GM23338 (cell line): ENCODE measurements around the gene RAB22A.

Source experiments
- CREB1 ChIP-seq: fragments of 250-450 bp; sonication (Bioruptor Pico); IDR thresholded peaks from 2 replicates; pipeline ENCODE4 v1.5.0; 2020; ENCODE audit warnings: low read depth, mild to moderate bottlenecking, moderate library complexity
- CTCF ChIP-seq, 2 experiments: fragments of 200-600 bp in 1 of 2; sonication (generic) in 1 of 2; conservative IDR thresholded peaks; 2 replicates each; pipeline versions ENCODE4 v1.5.1 to v1.6.1; 2016 to 2017; ENCODE audit warnings: antibody characterized with exemption in 2 of 2, low read depth in 2 of 2, mild to moderate bottlenecking in 2 of 2, moderate library complexity in 1 of 2
- EZH2 ChIP-seq: fragments of 200-600 bp; sonication (generic); IDR thresholded peaks from one replicate; pipeline ENCODE4 v1.8.0; 2017; ENCODE audit warnings: antibody characterized with exemption, mild to moderate bottlenecking, low read depth; ENCODE audit not compliant: unreplicated experiment
- EZH2phosphoT487 ChIP-seq: fragments of 200-600 bp; sonication (generic); IDR thresholded peaks from one replicate; pipeline ENCODE4 v1.8.1; 2018; ENCODE audit warnings: antibody characterized with exemption; ENCODE audit not compliant: unreplicated experiment
- JUNB ChIP-seq: IDR thresholded peaks from one replicate; pipeline ENCODE4 v1.6.1; 2016; ENCODE audit warnings: antibody characterized with exemption; ENCODE audit not compliant: unreplicated experiment
- NANOG ChIP-seq: IDR thresholded peaks from 2 replicates; pipeline ENCODE4 v1.6.1; 2016; ENCODE audit warnings: antibody characterized with exemption, borderline replicate concordance
- POLR2AphosphoS5 ChIP-seq: IDR thresholded peaks from 2 replicates; pipeline ENCODE4 v1.6.1; 2016; ENCODE audit warnings: antibody characterized with exemption, low read depth
- REST ChIP-seq: IDR thresholded peaks from one replicate; pipeline ENCODE4 v1.6.1; 2018; ENCODE audit warnings: antibody characterized with exemption; ENCODE audit not compliant: unreplicated experiment
- STAT1 ChIP-seq: IDR thresholded peaks from one replicate; pipeline ENCODE4 v1.6.1; 2016; ENCODE audit warnings: antibody characterized with exemption; ENCODE audit not compliant: unreplicated experiment
- ZNF114 ChIP-seq: fragments of 250-450 bp; sonication (Bioruptor Pico); IDR thresholded peaks from 2 replicates; pipeline ENCODE4 v1.5.0; 2020; ENCODE audit warnings: mild to moderate bottlenecking, moderate library complexity
- ZNF331 ChIP-seq: fragments of 250-450 bp; sonication (Bioruptor Pico); IDR thresholded peaks from 2 replicates; pipeline ENCODE4 v1.5.0; 2020; ENCODE audit warnings: low read depth, mild to moderate bottlenecking, moderate library complexity
- TF ChIP-seq, protein P1 (sequence below): IDR thresholded peaks from 2 replicates; pipeline ENCODE4 v1.6.1; 2016; ENCODE audit warnings: antibody characterized with exemption
- TF ChIP-seq, protein P2 (sequence below): fragments of 250-450 bp; sonication (Bioruptor Pico); IDR thresholded peaks from 2 replicates; pipeline ENCODE4 v1.5.0; 2020; ENCODE audit warnings: mild to moderate bottlenecking, moderate library complexity

DNA sequence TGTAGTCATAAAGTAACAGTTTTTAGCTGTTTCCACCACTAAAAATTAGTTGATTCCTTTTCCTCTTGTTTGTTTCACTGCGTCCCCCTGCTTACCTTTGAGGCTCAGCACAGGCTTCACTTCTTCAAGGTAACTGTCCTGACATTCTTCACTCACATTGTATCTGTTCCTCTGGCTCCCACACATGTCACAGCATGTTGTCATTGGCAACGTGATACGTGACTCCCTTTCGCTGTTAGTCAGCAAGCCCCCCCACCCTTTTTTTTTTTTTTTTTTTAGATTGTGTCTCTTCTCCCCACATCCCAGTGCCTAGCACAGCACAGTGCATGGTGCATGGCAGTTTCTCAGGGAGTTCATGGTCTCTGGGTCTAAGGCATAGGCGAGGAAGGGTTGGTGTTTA is 92.8 kb downstream of the RAB22A start:
- no peak for TF ChIP-seq CTCF (conservative IDR thresholded peaks at IDR 0.05; ENCODE audit: low read depth in 2 of 2)
- no peak for TF ChIP-seq CREB1
- no peak for TF ChIP-seq POLR2AphosphoS5
- no peak for TF ChIP-seq JUNB
- TF ChIP-seq EZH2phosphoT487: no peak
- no peak for TF ChIP-seq EZH2
- TF ChIP-seq STAT1: no peak
- no peak for TF ChIP-seq REST
- TF ChIP-seq, protein P1, sequence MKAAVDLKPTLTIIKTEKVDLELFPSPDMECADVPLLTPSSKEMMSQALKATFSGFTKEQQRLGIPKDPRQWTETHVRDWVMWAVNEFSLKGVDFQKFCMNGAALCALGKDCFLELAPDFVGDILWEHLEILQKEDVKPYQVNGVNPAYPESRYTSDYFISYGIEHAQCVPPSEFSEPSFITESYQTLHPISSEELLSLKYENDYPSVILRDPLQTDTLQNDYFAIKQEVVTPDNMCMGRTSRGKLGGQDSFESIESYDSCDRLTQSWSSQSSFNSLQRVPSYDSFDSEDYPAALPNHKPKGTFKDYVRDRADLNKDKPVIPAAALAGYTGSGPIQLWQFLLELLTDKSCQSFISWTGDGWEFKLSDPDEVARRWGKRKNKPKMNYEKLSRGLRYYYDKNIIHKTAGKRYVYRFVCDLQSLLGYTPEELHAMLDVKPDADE: no peak
- TF ChIP-seq ZNF331: no peak
- no peak for TF ChIP-seq NANOG
- no peak for TF ChIP-seq ZNF114 (CRISPR knock-in tag)
- TF ChIP-seq, protein P2, sequence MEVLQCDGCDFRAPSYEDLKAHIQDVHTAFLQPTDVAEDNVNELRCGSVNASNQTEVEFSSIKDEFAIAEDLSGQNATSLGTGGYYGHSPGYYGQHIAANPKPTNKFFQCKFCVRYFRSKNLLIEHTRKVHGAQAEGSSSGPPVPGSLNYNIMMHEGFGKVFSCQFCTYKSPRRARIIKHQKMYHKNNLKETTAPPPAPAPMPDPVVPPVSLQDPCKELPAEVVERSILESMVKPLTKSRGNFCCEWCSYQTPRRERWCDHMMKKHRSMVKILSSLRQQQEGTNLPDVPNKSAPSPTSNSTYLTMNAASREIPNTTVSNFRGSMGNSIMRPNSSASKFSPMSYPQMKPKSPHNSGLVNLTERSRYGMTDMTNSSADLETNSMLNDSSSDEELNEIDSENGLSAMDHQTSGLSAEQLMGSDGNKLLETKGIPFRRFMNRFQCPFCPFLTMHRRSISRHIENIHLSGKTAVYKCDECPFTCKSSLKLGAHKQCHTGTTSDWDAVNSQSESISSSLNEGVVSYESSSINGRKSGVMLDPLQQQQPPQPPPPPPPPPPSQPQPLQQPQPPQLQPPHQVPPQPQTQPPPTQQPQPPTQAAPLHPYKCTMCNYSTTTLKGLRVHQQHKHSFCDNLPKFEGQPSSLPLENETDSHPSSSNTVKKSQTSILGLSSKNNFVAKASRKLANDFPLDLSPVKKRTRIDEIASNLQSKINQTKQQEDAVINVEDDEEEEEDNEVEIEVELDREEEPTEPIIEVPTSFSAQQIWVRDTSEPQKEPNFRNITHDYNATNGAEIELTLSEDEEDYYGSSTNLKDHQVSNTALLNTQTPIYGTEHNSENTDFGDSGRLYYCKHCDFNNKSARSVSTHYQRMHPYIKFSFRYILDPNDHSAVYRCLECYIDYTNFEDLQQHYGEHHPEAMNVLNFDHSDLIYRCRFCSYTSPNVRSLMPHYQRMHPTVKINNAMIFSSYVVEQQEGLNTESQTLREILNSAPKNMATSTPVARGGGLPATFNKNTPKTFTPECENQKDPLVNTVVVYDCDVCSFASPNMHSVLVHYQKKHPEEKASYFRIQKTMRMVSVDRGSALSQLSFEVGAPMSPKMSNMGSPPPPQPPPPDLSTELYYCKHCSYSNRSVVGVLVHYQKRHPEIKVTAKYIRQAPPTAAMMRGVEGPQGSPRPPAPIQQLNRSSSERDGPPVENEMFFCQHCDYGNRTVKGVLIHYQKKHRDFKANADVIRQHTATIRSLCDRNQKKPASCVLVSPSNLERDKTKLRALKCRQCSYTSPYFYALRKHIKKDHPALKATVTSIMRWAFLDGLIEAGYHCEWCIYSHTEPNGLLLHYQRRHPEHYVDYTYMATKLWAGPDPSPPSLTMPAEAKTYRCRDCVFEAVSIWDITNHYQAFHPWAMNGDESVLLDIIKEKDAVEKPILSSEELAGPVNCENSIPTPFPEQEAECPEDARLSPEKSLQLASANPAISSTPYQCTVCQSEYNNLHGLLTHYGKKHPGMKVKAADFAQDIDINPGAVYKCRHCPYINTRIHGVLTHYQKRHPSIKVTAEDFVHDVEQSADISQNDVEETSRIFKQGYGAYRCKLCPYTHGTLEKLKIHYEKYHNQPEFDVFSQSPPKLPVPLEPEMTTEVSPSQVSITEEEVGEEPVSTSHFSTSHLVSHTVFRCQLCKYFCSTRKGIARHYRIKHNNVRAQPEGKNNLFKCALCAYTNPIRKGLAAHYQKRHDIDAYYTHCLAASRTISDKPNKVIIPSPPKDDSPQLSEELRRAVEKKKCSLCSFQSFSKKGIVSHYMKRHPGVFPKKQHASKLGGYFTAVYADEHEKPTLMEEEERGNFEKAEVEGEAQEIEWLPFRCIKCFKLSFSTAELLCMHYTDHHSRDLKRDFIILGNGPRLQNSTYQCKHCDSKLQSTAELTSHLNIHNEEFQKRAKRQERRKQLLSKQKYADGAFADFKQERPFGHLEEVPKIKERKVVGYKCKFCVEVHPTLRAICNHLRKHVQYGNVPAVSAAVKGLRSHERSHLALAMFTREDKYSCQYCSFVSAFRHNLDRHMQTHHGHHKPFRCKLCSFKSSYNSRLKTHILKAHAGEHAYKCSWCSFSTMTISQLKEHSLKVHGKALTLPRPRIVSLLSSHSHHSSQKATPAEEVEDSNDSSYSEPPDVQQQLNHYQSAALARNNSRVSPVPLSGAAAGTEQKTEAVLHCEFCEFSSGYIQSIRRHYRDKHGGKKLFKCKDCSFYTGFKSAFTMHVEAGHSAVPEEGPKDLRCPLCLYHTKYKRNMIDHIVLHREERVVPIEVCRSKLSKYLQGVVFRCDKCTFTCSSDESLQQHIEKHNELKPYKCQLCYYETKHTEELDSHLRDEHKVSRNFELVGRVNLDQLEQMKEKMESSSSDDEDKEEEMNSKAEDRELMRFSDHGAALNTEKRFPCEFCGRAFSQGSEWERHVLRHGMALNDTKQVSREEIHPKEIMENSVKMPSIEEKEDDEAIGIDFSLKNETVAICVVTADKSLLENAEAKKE (CRISPR knock-in tag): no peak
